ENCODE results near the gene NTSR2. TPM values are rescaled to one million over a fixed set of nuclear protein-coding genes. Genes with fewer than 3 reads are reported as not detected.

NTSR2 gene
- total and polyA plus RNA-seq, 2 donors (not counting 3 experiments of a cell fraction or from before 2014, with no cell fraction given) = not detected

- no peaks in the 10 kb centered on the region for H4K20me1 ChIP-seq (replicated peaks; ENCODE audit: control insufficient read depth, extremely low read depth, insufficient read depth, low read length)
- H3K4me3 ChIP-seq (replicated peaks in 1 of 3; ENCODE audit: insufficient read depth in 1 of 3, low read depth in 1 of 3, low read length in 3 of 3) = no peak overlapping the region
- no peak overlapping the region for H3K9ac ChIP-seq (replicated peaks; ENCODE audit: extremely low read depth, insufficient read depth, low read length)
- POLR2A ChIA-PET = no interaction called here
- dilution Hi-C loops (cut with MboI; ENCODE audit: extremely low pct_ligation_motif_present, low sequenced_read_pairs) = no loop called here
- intact Hi-C loops (cut with micrococcal nuclease) = no loop called here
- H3K4me2 ChIP-seq (ENCODE audit: insufficient read depth, low read length) = no peak overlapping the region
- FAIRE-seq = no peak
- peaks cover under 1 to 1% of the 10 kb centered on the region in 2 experiments for H3K27me3 ChIP-seq (ENCODE audit: control insufficient read depth in 2 of 2, insufficient read depth in 2 of 2, low read length in 2 of 2)
- no peak overlapping the region for H3K27ac ChIP-seq (ENCODE audit: insufficient read depth, low read depth, low read length)
- H3K9me3 ChIP-seq (replicated peaks; ENCODE audit: control insufficient read depth, insufficient read depth, low read length) = no peaks in the 10 kb centered on the region
- no peaks in the 10 kb centered on the region for H3K36me3 ChIP-seq (ENCODE audit: control insufficient read depth in 2 of 2, extremely low read depth in 1 of 2, insufficient read depth in 2 of 2, low read length in 2 of 2)
- no peak for DNase-seq (ENCODE audit: low read depth, low spot score)
- no peak for TF ChIP-seq MYC (IDR thresholded peaks at IDR 0.05; ENCODE audit: low read depth, low read length)
- no peak for TF ChIP-seq EZH2 (IDR thresholded peaks at IDR 0.05; ENCODE audit: borderline replicate concordance, low read depth, low read length, severe bottlenecking)
- TF ChIP-seq JUN (IDR thresholded peaks at IDR 0.05; ENCODE audit: borderline replicate concordance, insufficient read depth, insufficient read length, low read depth) = no peak
- no peak for TF ChIP-seq POLR2AphosphoS5 (IDR thresholded peaks at IDR 0.05; ENCODE audit: insufficient read depth, low read depth, low read length)
- no peak for TF ChIP-seq GATA2 (IDR thresholded peaks at IDR 0.05; ENCODE audit: insufficient read depth, insufficient read length, low read depth, low read length)
- TF ChIP-seq MAX (IDR thresholded peaks at IDR 0.05; ENCODE audit: insufficient read depth, insufficient read length) = no peak
- no peak for TF ChIP-seq POLR2A (IDR thresholded peaks at IDR 0.05; ENCODE audit: low read depth, low read length)
- TF ChIP-seq FOS (IDR thresholded peaks at IDR 0.05; ENCODE audit: borderline replicate concordance, insufficient read depth, low read length) = no peak
- TF ChIP-seq CTCF (IDR thresholded peaks at IDR 0.05; ENCODE audit: extremely low read depth in 1 of 2, insufficient read depth in 1 of 2, low read depth in 1 of 2, low read length in 2 of 2) = no peak
- no peak overlapping the region for H2AFZ ChIP-seq (ENCODE audit: low read depth, low read length)
- peaks cover 4% of the 10 kb centered on the region for H3K4me1 ChIP-seq (ENCODE audit: control insufficient read depth, extremely low read depth, insufficient read depth, low read length)
- H3K9me1 ChIP-seq (replicated peaks; ENCODE audit: control insufficient read depth, extremely low read depth, insufficient read depth, low read length) = no peaks in the 10 kb centered on the region
- BruUV-seq (replicated peaks) = no TSS peak
- H3K79me2 ChIP-seq (ENCODE audit: control insufficient read depth, insufficient read depth, low read length) = no peaks in the 10 kb centered on the region
- CTCF ChIA-PET = interaction anchor here (1.1 kb wide), 1 partner anchor 30 kb away, joined by 3 read pairs; no protein-coding TSS in a partner anchor
These were observed 41.8 kb upstream of the NTSR2 start for GRCh38 chr2:11711751-11712150.
